ENCODE measurements around the gene PRR22.

GRCh38 chr19:5751709-5752108 is 32.8 kb downstream of the PRR22 start:
- TF ChIP-seq CTCF (IDR thresholded peaks at IDR 0.05): no peak
- no peak for TF ChIP-seq POLR2A (IDR thresholded peaks at IDR 0.05)
